Gastroesophageal sphincter (tissue), 3 donors: ENCODE data around the gene JAML.

Source experiments
- CTCF ChIP-seq, 4 experiments: fragments of 200-600 bp in 2 of 4; fragments of 450-650 bp in 2 of 4; sonication (generic) in 1 of 4; IDR thresholded peaks; one replicate each; pipeline ENCODE4 v1.5.1; 2017 to 2019; ENCODE audit warnings: antibody characterized with exemption in 4 of 4, mild to moderate bottlenecking in 2 of 4, moderate library complexity in 2 of 4
- POLR2A ChIP-seq, 2 donors: fragments of 450-650 bp; IDR thresholded peaks; one replicate each; pipeline ENCODE4 v1.6.1; 2017; ENCODE audit warnings: antibody characterized with exemption in 2 of 2, mild to moderate bottlenecking in 2 of 2, moderate library complexity in 1 of 2

GRCh38 chr11:118243161-118243560, 18.4 kb upstream of the JAML start:
- TF ChIP-seq CTCF (IDR thresholded peaks at IDR 0.05) (no peak), POLR2A (IDR thresholded peaks at IDR 0.05) (no peak)
